GM18526 (cell line): Measurements from ENCODE around the gene BHMT.

Source experiments
- POLR2A ChIP-seq: IDR thresholded peaks from 3 replicates; pipeline ENCODE4 v1.6.1; 2011; ENCODE audit not compliant: insufficient read length; ENCODE audit errors: extremely low read depth

Gene BHMT, protein sequence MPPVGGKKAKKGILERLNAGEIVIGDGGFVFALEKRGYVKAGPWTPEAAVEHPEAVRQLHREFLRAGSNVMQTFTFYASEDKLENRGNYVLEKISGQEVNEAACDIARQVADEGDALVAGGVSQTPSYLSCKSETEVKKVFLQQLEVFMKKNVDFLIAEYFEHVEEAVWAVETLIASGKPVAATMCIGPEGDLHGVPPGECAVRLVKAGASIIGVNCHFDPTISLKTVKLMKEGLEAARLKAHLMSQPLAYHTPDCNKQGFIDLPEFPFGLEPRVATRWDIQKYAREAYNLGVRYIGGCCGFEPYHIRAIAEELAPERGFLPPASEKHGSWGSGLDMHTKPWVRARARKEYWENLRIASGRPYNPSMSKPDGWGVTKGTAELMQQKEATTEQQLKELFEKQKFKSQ

DNA sequence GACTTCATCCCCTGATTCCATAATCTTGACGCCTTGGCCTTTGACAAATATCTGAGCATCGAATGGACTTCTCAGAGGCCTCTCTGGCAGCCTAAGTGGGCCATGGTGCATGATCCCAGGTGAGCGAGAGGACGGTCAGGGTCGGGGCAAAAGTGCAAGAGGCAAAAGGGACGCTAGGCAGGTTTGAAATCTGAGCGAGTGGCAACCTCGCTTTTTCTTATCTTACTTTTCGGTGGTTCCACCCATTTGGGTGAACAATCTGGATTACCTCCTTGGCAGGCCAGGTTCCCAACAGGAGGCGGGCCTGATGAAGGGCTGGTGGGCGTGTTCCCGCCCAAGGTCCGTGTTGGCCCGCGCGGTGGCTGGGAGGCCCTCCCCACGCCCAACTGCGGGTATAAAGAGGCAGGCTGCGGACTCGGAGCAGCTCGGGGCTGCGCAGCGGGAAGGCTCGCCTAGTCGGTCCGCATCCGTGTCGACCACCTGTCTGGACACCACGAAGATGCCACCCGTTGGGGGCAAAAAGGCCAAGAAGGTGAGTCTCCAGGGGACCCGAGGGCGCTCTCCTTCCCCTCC lies at the start of gene BHMT:
BHMT (plus strand) TSS at position 423 of the 573 bp plus-strand sequence; CDS start at position 500, 77 bp downstream.
- TF ChIP-seq POLR2A = no peak

DNA sequence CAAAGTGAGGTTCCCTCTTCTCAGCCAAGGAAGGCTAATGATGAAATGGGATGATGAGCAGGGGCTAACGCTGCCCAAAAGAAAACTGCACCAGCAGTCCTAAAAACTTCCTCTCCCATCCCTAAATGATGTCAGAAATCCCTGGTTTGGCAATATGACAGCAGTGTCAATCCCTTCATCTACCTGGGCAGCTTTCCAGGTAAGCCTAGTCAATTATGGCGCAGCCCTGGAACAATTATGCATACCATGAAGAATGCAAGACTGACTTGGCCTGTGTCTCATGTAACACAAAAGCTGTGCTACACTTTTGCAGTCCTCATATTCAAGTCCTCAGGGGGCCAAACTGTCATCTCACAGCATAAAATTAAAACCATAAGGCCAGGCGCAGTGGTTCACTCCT lies 49.2 kb upstream of the BHMT start:
- no peak for TF ChIP-seq POLR2A

DNA sequence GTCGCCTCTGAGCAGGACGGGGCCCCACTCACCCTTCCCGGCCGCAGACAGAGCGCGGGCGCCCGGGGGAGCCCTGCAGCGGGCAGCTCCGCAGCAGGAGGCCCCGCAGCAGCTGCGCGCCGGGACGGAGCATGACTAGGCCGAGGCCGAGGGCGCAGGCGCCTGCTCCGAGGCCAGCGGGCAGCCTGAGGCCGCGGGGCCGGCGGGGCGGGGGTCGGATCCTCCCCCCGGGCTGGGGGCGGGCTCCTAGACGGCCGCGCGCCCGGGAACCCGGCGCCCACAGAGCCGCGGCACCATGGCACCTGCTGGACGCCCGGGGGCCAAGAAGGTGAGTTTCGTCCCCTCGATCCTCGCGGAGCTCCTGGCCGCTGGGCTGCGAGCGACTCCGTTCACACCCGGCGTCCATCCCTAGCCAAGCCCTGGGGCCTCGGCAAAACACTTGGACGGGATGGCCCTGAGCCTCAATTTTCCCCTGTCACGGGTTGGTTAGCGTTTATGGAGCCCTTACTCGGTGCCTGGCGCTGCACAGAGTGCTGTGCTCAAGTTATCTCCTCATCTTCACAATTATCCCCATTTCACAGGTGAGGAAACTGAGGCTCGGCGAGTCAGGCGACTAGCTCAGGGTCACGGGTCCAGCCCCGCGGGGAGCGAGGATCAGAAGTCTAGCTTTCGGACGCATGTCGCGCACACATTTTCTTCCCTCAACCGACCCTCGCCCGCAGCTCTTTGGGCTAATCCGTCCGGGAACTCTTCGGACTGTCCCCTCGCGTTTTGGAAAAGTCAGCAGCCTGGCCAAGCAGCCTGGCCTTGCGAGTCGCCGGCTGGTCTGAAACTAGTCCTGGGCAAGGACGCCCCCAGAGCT lies 41.9 kb upstream of the BHMT start, which contains the start of the genes BHMT2 and DMGDH:
BHMT2 (plus strand) TSS at position 280 of the 862 bp plus-strand sequence; CDS start at position 296, 16 bp downstream.
DMGDH (minus strand) TSS at position 187 of the 862 bp plus-strand sequence; CDS start at position 133, 54 bp downstream.
- TF ChIP-seq POLR2A = no peak

DNA sequence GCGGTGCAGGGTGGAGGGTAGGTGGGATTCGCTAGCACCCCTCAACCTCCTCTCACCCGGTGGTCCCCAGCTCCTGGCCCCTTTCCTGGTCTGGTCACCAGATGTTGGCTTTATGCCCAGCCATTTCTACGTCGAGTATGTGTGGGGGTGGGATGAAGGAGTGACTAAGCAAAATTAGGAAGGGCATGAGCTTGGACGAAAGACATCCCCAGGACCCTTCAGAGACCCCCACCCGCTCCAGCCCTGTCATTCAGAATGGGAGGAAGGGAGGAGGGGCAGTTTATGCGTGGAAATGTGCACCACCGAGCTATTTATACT lies 41.3 kb upstream of the BHMT start:
- no peak for TF ChIP-seq POLR2A

DNA sequence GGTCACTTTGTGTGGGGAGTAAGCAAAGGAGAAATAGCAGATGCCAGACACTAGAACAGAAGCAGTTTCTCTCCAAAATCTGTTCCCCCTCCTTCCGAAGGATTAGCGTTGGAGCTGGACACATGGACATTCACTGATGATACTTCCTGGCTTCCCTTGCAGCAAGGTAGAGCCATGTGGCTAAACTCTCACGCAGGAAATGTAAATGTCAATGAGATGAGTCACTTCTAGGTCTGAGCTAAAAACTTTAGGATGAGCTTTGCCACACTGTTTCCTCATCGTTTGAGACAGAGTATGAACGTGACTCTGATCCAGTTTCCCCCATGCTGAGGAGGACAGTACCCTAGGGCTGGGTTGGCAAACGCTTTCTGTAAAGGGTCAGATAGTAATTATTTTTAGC lies 37.0 kb upstream of the BHMT start:
- TF ChIP-seq POLR2A = no peak

DNA sequence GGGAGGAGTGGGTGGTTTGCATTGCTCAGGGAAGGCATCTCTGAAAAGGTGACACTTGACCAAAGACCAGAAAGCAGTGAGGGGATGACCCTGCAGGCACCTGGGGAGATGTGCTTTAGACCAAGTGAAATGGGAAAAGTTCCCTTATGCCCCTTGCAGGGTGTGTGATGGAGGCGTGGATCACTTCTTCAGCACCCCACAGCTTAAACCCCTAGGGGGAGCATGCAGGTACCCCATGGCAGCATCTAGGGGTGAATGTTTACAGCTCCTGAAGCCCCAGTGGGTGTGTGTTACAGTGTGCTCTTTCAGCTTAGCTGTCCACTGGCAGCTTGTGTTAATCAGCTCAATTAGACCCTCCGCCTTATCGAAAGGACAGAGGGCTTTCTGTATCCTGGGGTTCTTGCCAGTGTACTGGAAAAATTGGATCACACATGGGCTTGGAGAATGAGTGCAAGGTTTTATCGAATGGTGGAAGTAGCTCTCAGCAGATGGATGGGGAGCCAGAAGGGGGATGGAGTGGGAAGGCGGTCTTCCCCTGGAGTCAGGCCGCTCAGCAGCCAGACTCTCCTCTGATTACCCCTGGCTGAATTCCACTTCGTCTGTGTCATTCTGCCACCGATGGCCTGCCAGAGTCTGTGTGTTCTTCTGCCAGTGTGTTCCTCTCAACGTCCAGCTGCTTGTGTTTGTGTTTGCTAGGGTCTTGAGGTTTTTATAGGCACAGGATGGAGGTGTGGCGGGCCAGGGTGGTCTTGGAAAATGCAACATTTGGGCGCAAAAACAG lies 35.8 kb upstream of the BHMT start:
- no peak for TF ChIP-seq POLR2A

DNA sequence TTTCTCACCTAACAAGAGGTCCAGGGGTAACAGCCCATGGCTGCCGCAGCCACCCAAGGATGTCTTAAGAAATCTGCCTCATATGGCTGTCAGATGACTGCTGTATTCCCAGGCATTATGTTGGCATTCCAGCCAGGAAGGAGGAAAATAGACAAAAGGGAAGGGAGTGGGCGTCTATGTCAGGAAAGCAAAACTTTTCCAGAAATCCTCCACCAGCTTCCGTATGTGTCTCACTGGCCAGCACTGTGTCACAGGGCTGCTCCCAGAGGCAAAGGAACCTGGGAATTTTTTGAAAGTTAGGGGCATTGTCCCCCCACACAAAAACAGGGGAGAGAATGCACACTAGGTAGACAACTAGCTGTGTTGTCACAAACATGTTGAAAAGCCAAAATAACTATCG lies 34.8 kb upstream of the BHMT start:
- no peak for TF ChIP-seq POLR2A

DNA sequence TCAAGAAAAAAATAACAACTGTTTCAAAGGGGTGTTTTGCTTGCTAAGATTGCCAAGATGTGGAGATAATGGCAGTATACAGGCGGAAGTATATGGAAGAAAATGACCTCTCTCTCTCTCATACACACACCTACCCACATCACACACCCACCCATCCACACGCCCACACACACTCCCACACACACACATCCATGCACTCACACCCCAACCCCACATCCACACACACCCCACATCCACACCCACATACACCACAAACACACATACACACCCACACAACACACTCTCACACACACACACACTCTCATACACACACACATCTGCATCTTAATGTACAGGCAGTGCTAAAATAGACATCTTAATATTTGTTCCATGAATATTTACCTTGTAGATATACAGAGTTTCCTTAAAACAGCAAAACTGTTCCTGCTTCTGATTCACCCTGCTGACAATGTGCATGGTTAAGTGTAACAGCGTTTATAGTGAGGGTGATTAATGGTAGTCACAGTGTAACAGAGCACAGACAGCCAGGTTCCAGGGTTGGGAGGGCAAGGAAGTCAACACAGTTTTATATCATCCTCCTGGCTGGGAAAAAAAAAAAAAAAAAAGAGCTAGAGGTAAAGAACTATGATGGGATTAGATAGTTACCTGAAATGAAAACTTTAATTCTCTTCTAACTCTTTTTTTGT lies 33.8 kb upstream of the BHMT start:
- TF ChIP-seq POLR2A = no peak

DNA sequence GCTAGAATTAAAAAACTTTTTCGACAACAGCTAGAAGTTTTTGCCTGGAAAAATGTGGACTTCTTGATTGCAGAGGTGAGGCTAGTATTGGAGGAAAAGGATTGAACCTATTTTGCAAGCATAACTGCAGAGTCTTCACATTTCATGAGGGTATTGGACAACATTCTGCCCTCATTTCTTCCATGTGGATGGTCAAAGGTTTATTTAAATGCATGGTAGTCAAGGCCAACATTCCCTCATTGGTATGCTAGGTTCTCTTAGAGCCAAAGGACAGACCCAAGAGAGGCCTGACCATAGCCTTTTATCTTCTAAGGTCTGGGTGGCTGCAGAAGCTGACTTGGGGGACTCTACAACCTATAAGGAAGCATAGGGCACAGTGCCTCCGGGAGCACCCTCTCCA lies 30.8 kb upstream of the BHMT start:
- TF ChIP-seq POLR2A = no peak

DNA sequence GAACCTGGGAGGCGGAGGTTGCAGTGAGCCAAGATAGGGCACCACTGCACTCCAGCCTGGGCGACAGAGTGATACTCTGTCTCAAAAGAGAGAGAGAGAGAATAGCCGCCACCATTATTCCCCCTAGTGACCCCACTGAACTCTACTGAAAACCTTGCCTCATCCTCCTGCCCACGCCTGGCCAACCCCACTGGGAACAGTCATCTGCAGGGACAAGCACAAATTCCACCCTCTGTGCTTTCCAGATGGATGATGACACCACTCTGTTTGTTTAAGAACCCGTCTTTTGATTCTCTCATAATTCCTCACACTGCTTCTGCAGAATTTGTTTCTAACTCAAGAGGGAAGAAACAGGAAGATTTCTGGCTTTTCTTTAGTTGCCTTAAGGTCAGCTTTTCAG lies 29.8 kb upstream of the BHMT start:
- TF ChIP-seq POLR2A = no peak

DNA sequence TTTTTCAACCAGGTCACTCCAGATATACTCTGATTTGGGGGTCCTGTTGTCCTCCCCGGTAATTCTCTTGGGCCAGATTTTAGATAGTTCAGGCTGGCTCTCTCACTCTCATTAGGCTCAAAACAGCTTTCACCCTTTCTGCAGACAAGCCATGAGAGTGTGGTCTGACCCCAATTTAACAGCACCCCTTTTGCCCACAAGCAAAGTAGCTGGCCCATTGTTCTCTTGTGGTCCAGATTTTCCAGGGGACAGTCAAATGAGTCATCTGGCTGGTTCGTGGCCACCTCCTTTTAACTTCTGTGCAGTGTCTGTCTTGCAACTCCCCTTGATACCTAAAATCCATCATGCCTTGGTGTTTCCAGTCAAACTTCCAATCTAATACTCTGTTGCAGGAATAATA lies 25.5 kb upstream of the BHMT start:
- no peak for TF ChIP-seq POLR2A

DNA sequence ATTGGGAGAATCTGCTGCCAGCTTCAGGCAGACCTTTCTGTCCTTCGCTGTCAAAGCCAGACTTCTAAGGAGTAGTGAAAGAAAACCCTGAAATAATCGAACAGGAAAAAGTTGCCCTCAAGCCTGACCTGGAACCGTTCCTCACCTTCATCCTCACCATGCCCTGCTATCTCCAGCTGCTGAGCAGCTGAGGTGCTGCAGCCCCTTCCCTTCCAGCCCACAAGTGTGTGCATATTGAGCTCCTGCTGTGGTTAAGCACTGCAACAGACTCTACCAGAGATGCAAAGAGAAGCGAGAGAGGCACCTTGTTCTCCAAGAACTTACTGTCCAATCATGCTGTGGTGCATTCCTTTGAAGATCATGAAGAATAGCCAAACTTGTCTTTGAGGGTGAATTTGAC lies 23.1 kb upstream of the BHMT start:
- TF ChIP-seq POLR2A = no peak

DNA sequence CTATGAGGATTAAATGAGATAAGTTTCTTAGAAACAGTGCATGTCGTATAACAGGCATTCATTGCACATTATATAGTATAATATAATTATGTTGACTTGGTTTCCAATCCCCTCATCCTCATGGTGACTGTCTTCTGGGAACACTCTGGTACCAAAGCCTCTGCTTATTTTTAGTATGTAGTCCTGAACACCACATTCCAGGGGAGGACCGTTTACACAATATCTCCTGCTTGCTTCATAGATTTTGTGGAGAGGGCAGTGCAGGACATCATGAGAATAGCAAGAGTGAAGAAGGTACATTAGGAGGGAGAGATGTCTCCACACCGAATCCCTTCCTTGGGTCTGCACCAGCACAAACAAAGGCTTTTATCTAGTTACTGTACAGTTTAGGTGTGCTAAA lies 20.5 kb upstream of the BHMT start:
- TF ChIP-seq POLR2A = no peak

DNA sequence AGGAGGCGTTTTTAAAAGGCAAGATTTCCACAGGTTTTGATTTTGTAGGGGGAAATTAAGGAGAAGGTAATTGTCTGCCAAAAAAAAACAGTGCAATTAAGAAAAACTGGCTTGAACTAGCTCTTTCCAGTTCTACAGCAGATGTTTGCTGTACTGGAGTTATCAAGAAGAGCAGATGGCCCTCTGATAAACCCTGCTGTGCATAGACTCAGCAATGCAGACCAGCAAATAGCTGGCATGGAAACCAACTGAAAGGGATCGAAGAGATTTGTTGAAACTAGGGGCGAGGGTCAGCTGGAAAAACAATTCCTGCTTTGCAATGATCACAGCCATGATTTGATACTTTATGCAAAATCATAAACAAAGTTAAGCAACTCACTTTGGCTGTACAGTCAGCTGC lies 17.8 kb upstream of the BHMT start:
- no peak for TF ChIP-seq POLR2A
